ENCODE results near the gene PSMC1.
A peak's percentile ranks its signal among the peaks of the same experiment; 100 is the strongest.
"Not testable (repeated sequence)": the region's sequence is repeated elsewhere in the genome, so short reads cannot be mapped to it uniquely, and the experiment has no call there.

PSMC1 gene

DNA sequence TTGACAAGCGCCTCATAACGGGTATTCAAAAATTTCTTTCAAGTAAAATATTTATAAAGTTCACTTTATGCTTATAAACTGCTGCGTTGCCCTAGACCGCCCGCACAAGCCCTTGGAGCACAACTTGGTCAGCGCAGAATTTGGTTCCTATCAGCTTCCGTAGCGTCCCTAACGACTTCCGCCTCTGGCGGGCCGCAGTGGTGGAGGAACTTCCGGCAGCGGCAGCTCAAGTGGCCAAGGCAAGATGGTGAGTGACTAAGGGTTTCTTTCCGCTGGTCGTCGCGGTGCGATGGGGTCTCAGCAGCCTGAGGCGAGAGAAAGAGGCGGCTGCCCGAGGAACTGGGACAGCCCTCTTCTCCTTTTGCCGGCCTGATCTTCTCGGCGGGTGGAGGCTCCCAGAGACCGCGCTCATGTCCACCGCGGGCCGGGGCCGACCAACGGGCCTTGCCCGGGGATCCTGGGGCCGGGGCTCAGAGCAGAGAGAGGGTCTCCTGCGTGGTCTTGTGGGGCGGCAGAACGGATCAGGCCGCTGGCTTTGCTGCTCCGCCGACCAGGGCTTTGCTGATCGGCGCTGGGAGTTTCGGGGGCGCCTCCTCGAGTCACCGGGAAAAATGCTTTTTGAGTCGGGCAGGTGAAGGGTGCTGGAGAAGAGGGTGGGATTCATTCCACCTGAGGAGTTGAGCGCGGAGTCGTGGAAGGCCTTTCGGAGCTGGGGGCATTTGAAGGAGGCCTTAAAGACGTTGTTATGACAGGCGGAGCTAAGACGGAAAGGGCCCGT lies at the start of gene PSMC1:
Gene PSMC1 (plus strand): TSS at position 200 of the 778 bp plus-strand sequence. CDS start 45 bp downstream, at position 245.
- peak; percentile 96 for DNase-seq (ENCODE audit: low read depth, low spot score)

DNA sequence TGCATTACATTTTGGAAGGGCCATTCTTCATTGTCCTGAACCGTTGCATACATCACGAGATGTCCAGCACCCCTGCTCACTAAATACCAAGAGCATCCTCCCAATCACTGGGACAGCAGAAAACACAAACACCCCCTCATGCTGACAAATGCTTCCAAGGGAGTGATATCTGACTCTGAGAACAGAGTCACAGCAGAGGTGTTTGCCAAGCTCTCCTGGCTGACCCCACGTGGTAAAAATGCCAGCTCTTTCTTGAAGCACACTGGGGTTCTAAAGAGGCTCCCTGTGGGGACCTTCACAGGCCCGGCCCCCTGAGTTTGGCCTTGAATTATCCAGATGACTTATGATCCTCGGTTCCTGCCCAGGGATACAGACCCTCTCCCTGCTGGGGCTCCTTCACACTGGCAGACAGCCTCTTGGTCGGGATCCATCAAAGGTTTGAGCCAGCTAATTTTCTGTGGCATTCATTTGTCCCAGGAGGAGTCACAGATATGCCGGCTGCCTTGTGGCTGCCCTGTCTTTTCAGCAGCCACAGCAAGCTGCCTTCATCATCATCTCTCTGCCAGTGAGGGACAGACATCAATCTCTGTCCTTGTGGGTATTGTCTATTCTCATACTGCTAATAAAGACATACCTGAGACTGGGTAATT lies 43.1 kb upstream of the PSMC1 start:
- no peak for DNase-seq (ENCODE audit: low read depth, low spot score)

DNA sequence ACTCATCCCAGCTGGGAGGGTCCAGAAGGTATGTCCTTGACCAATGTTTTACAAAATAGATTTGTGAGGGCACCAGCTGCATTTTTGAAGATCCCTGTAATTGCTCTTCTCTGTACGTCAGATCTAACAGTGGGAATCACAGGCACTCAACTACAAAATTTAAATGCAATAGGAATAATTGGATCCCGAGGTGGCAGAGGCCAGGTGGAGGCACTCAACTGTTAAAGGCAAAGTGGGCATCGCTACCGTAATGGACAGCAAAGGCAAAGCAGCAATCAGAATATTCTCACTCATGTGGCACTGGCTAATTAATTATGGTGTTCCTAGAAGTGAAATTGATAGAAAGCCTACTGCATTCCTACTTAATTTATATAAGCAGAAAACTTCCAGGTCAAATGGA lies 27.9 kb upstream of the PSMC1 start:
- DNase-seq (ENCODE audit: low read depth, low spot score) = no peak

DNA sequence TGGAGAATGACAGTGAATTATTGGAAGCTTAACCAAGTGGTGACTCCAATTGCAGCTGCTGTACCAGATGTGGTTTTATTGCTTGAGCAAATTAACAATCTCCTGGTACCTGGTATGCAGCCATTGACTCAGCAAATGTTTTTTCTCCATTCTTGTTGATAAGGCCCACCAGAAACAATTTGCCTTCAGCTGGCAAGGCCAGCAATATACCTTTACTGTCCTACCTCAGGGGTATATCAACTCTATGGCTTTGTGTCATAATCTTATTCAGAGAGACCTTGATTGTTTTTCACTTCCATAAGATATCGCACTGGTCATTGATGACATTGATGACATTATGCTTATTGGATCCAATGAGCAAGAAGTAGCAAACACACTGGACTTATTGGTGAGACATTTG lies 26.4 kb upstream of the PSMC1 start:
- DNase-seq (ENCODE audit: low read depth, low spot score) = not testable (repeated sequence)

DNA sequence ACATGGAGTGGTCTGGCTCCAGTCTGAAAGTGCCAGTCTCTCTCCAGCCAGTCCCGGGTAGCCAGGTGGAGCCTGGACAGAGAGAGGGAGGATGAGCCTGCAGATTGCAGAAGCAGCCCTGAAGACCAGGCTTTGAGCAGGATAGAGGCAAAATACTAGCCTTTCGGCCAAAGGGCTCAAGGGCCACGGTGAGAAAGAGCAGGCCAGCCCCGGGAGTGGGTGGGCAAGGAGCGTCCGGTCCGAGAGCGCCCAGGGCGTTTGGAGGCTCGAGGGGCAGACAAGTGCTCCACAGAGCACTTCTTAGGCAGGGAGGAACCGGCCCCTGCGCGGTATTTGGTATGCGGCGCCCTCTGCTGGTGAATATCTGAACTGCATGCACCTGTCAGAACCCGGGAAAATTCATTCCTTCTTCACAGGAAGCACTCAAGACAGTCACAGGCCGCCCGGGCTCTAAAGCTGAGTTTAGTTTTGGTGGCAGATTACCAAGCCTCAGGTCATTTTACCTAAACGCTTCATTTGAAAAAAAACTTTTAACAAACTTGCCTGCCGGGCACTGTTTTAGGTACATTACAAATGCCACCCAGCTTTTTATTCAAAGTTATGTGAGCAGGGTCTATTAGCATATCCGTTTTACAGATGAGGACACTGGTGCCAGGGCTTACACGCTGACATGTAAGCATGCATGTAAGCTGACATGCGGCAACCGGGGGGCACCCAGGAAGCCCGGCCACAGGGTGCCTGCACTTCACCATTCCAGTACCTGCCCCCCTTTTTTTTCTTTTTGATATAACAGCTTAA lies 21.0 kb upstream of the PSMC1 start:
- peak; percentile 80 for DNase-seq (ENCODE audit: low read depth, low spot score)

DNA sequence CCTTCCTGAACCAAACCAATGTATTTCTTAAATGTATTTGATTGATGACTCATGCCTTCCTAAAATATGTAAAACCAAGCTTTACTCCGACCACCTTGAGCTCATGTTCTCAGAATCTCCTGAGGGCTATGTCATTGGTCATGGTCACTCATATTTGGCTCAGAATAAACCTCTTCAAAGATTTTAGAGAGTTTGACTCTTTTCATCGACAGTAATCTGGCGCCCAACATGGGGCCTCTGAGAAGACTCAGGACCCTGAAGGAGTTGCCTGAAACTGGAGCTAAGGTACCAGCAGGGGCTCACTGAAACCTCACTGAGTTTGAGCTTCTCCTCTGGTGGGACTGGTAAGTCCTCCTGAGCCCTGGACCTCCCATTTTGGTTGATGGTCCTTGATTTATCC lies 17.2 kb upstream of the PSMC1 start:
- DNase-seq (ENCODE audit: low read depth, low spot score) = peak; percentile 41

DNA sequence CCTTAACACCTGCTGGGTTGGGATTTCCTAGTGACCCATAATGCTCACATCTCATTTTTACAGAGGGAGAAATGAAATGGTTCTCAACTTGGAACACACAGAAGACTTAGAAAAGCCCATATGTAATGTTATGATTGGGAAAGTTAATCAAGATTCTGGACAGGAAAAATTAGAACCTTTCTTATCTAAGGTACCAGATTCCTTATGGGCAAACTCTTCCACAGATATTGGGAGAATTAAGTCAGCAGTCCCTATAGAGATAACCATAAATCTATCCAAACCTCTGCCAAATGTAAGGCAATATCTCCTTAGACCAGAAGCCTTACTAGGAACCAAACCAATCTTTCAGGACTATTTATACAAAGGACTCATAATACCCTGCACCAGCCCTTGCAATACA lies 13.9 kb upstream of the PSMC1 start:
- no peak for DNase-seq (ENCODE audit: low read depth, low spot score)

DNA sequence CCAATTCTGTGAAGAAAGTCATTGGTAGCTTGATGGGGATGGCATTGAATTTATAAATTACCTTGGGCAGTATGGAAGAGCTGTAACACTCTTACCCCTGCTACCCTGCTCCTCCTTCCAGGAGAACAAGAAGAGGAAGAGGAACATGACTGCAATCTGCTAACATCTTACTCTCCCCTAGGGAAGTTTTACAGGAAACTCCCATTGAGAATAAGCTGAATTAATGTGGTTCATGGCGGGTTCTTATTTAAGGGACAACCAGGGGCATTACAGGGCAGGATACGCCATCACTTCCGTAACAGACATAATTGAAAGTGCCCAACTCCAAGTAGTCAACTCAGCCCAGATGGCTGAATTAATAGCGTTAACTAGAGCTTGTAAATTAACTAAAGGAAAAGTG lies 9.4 kb upstream of the PSMC1 start:
- DNase-seq (ENCODE audit: low read depth, low spot score) = no peak

DNA sequence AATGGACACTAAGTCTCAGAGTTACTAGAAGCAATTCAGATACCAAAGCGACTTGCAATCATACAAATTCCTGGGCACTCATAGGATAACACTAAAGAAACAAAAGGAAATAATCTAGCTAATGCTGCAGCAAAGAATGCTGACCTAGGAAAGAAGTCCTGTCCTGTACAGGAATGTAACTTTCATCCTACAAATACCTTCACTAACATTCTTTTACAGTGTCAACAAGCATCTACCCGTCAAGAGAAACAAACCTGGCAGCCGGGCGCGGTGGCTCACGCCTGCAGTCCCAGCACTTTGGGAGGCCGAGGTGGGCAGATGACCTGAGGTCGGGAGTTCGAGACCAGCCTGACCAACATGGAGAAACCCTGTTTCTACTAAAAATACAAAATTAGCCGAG lies 8.9 kb upstream of the PSMC1 start:
- DNase-seq (ENCODE audit: low read depth, low spot score) = not testable (repeated sequence)

DNA sequence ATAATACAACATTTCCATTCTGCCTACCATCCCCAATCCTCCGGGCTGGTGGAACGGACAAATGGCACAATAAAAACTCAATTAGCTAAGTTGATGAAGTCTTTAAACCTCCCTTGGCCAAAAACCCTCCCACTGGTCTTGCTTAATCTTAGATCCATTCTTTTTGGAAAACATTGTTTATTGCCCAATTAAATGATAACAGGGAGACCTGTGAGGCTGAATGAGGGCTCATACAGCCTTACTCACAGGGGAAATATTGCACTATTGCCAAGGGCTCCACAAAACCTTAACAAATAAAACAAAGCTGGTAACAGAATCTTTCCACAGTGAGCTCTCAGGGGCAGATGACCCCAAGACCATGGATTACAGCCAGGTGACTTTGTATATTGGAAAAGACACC lies 7.8 kb upstream of the PSMC1 start:
- DNase-seq (ENCODE audit: low read depth, low spot score) = no peak

DNA sequence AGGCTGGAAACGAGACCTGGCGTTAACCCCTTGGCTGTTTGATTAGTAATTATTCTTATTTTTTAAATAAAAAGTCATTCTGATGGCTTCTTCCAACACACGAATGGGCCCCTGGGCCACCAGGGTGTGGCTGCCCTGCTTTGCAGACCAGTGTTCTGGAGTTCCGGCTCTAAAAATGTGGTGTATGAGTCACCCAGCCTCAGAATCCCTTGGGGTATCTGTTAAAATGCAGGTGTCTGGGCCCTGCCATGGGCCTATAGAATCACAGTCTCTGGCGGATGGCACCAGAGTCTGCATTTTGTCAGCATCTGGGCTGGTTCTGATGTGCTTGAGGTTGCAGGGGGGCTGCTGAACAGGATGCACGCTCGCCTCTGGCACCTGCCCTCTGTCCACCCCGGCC lies 2.5 kb upstream of the PSMC1 start:
- DNase-seq (ENCODE audit: low read depth, low spot score) = no peak

DNA sequence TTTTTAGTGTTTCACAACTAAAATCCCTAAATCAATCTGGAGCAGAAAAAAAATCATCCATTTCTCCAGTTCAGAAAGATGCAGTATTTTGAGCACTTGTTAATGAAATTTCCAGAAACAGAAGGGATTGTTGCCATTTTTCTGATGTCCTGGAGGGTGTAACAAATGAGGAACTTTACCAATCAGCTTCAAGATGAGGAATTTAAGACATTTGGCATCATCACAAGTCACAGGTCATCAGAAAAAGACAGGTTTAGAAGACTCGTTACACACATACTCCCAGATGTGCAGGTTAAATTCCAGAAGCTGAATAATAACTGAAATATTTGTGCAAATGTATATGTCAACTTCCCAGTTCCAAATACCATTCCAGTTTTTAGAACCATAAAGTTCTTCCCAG lies 482 bp upstream of the PSMC1 start:
- no peak for DNase-seq (ENCODE audit: low read depth, low spot score)

DNA sequence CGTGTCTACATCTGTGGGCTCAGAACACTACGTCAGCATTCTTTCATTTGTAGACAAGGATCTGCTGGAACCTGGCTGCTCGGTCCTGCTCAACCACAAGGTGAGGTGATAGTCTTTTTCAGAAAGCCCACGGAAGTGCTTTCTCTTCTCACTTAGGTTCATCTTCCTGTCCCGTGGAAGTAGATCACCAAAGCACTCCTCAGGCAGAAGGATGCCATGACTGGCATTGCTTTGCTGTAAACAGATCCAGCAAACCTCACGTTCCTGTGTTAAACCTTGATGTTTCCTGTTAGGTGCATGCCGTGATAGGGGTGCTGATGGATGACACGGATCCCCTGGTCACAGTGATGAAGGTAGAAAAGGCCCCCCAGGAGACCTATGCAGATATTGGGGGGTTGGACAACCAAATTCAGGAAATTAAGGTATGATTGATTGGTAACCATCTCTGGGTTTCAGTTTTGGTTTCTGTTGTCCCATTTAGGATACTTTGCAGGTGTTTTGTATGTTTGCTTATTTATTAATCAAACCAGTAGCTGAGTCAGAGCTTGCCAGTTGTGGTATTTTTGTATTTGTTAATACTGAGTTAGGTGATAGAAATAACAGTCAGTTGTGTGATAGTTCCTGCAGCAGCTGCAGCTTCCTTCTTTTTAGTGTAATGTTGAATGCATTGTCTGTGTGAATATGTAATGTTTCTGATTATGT lies 7.5 kb downstream of the PSMC1 start:
- DNase-seq (ENCODE audit: low read depth, low spot score) = no peak

DNA sequence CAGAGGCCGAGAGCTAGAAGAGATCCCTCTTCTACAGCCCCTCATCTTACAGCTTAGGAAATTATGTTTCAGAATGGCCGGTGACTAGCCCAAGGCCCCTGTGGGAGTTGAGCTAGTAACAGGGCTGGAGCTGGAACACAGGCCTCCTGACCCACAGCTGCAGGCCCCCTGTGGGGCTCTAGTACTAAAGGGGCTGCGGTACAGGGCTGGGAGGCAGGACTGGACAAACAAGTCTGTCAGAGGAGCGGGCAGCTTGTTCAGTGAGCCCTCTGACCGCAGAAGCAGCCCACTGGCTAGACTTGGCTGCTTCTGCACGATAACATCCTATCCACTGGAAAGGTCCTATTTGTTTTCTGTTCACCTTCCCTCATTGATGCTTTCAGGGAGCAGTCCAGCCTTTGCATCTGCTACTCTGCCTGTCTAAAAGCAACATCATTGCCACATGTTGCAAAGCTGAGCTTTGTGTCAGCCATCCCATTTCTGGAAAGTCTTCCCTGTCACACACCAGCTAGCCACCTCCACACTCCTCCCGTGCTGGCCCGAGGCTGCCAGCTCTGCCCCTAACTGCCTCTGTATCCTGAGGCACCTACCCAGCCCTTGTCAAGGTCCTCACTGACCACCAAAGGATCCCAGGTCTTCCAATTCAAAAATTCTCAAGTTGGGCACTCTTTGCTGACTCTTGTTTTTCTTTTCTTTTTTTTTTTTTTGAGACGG lies 10.2 kb downstream of the PSMC1 start:
- no peak for DNase-seq (ENCODE audit: low read depth, low spot score)

DNA sequence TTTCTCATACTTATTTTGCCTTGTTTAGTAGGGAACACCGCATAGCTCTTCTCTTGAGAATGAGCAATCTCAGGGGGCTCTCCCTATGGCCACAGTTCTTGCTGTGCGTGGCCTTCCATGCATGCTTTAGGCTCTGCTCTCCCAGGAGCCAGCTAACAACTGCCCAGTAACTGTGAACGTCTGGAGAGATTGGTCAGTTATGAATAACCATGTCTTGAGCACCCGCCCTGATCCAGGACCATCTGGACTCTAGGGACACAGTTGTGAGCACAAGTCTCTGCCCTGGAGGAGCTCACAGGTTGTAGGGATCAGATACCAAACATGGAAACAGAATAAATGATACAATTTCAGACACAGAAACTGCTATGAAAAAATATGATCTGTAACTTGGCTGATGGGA lies 12.1 kb downstream of the PSMC1 start:
- no peak for DNase-seq (ENCODE audit: low read depth, low spot score)

DNA sequence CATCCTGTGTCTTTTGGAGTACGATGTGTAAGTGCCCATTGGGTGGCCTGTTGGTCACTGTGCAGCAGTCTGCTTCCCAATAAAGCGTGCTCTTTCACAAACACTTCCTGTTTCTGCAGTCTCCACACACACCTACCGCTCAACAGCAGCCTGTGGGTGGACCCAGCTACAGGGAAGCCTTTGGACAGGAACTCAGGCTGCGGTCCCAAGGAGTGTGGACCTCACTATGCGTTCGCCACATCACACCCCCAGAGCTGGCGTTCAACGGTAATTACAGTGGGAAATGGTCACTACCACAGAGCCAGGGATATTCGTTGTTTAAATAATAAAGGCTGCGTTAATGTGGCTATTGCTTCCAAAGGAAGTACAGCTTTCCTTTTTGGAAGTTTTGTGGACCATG lies 16.2 kb downstream of the PSMC1 start:
- no peak for DNase-seq (ENCODE audit: low read depth, low spot score)

DNA sequence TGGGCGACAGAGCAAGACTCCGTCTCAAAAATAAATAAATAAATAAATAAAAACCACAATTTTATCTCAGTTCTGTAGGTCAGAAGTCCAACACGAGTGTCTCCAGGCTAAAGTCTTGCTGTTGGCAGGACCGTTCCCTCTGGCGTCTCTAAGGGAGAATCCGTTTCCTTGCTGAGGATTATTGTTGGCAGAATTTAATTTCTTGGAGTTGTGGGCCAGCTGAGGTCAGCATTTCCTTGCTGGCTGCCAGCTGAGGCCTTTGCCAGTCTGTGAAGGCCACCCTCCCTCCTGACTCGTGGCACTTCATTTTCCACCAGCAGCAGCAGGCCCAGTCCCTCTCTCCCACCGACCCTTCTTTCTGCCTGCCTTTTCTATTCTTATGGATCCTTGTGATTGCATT lies 17.2 kb downstream of the PSMC1 start:
- DNase-seq (ENCODE audit: low read depth, low spot score) = no peak

DNA sequence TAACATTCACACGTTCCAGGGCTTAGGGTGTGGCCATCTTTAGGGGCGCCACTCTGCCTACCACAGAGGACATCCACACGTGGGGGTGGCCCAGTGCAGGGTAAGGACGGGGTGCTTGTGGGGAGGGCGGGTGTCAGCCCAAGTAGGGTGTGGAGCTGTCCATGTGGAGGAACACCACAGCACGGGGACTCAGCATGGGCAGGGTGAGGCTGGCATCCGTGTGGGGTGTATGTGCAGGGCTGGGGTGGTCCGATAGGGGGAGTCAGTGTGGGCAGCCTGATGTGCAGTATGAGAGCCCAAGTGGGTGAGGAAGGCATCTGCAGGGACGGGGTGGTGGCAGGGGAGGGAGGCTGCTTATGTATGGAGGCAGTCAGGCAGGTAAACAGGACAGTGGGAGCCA lies 17.7 kb downstream of the PSMC1 start:
- no peak for DNase-seq (ENCODE audit: low read depth, low spot score)

DNA sequence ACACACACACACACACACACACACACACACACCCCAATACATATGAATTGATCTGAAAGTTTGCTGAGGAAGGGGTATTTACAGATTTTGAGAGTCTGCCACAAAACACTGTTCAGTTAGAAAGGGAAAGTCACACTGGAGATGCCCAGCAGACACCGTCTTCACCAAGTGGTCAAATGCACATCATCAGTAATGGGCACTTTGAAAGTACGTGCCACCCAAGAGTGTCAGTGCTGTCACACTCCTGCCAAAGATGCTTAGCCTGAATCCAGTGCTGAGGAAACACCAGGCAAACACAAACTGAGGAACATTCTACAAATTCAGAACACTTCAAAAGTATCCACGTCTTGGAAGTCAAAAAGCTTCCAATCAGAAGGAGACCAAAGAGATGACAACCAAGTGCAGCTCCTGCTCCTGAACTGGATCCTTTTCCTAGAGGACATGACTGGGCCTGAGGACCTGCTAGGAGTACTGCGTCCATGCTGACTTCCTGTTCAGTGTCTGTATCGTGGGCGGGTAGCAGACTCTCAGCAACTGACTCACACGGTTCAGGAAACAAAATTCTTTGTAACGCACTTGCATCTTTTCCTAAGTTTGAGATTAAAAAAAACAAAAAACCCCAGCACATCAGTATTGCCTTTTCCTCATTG lies 18.6 kb downstream of the PSMC1 start:
- DNase-seq (ENCODE audit: low read depth, low spot score) = peak; percentile 54

DNA sequence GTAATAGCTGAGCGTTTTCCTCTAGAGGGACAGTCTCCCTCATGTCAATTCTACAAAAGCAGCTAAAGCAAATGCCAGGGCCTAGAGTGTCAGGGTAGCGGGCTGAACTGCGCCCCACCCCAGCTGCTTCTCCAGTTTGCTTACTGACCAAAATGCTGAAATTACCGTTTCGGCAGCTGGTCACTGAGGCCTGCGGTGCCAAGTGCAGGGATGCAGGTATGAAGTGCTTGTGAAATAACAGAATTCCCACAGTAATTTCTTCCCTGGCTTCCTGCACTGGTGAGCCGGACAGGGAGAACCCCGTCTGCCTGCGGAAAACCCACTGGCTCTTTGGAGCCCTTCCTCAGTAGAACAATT lies 19.1 kb downstream of the PSMC1 start:
- no peak for DNase-seq (ENCODE audit: low read depth, low spot score)

DNA sequence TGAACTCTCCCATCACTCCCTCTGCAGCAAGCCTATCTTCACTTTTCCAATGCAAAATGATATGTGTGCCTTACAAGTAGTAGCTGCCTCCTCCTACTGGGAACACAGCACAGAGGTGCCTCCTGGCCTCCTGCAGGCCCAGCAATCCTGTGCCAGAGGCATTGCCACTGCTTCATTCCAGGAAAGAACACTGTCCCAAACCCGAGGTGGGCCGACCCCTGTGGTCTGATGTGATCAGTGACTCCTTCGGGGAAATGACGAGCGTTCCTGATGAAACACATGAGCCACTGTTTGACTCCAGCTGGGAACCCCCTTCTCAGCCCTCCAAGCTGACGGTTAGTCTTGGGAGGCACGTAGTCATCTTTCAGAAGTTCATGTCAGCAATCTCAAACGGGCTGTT lies 19.5 kb downstream of the PSMC1 start:
- DNase-seq (ENCODE audit: low read depth, low spot score) = peak; percentile 33

Measured in astrocyte of the hippocampus (primary cell).